ENCODE results near the gene CLEC4M.

Gene CLEC4M, protein sequence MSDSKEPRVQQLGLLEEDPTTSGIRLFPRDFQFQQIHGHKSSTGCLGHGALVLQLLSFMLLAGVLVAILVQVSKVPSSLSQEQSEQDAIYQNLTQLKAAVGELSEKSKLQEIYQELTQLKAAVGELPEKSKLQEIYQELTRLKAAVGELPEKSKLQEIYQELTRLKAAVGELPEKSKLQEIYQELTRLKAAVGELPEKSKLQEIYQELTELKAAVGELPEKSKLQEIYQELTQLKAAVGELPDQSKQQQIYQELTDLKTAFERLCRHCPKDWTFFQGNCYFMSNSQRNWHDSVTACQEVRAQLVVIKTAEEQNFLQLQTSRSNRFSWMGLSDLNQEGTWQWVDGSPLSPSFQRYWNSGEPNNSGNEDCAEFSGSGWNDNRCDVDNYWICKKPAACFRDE

DNA sequence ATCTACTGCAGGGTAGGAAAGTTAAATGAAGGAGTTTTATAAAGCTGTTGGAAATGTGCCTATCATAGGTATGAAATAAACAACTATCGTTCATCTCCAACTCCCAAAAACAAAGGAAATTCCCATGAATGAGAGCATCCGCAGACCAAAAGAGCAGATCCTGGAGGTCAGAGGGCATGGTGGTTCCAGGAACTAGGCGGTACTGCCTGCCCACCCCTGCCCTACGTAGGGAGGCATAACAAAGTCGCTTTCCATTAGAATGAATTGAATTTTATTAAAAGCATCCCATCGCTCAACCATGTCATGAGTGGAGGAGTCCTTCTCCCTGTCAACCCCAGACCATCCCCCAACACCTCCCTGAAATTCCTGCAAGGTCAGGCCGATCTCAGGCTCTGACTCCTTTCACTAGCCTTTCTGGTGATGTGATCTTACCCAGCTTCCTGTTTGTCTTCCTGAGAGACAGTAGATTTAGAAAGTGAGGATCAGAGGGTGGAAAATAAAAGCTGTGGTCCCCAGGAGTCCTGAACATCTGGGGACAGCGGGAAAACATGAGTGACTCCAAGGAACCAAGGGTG lies at the start of gene CLEC4M:
TSS of gene CLEC4M (plus strand) at position 525 of the 575 bp plus-strand sequence. CDS start at position 549, 24 bp downstream.
- H3K27ac ChIP-seq (ENCODE audit: low read depth, low read length, poor library complexity, severe bottlenecking) = no peak within 1 kb of the TSS
- no peak within 1 kb of the TSS for H3K4me2 ChIP-seq (ENCODE audit: low read length)
- no peak within 1 kb of the TSS for H2AFZ ChIP-seq (ENCODE audit: low read length)
- no peak within 1 kb of the TSS for H3K4me3 ChIP-seq (ENCODE audit: low read depth, low read length, poor library complexity, severe bottlenecking)
- H3K36me3 ChIP-seq (ENCODE audit: insufficient read depth, low read length) = no peaks in the 10 kb centered on the region
- no peaks in the 10 kb centered on the region for H3K9me2 ChIP-seq (ENCODE audit: low read depth, low read length)
- H3K9ac ChIP-seq (ENCODE audit: low read length) = no peak within 1 kb of the TSS
- H3F3A ChIP-seq (ENCODE audit: insufficient read depth, low read length) = no peaks in the 10 kb centered on the region
- H3K4me1 ChIP-seq (ENCODE audit: insufficient read depth, low read length, severe bottlenecking) = no peaks in the 10 kb centered on the region
- peaks cover 11% of the 10 kb centered on the region; the same call in 1 of the 2 replicates for H3K9me3 ChIP-seq (ENCODE audit: low read length)
- no peaks in the 10 kb centered on the region; the same call in 1 of the 2 replicates for H3K27me3 ChIP-seq (ENCODE audit: insufficient read depth, low read length)
- TF ChIP-seq, protein P1, sequence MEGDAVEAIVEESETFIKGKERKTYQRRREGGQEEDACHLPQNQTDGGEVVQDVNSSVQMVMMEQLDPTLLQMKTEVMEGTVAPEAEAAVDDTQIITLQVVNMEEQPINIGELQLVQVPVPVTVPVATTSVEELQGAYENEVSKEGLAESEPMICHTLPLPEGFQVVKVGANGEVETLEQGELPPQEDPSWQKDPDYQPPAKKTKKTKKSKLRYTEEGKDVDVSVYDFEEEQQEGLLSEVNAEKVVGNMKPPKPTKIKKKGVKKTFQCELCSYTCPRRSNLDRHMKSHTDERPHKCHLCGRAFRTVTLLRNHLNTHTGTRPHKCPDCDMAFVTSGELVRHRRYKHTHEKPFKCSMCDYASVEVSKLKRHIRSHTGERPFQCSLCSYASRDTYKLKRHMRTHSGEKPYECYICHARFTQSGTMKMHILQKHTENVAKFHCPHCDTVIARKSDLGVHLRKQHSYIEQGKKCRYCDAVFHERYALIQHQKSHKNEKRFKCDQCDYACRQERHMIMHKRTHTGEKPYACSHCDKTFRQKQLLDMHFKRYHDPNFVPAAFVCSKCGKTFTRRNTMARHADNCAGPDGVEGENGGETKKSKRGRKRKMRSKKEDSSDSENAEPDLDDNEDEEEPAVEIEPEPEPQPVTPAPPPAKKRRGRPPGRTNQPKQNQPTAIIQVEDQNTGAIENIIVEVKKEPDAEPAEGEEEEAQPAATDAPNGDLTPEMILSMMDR (IDR thresholded peaks at IDR 0.05; ENCODE audit: low read length) = no peak
- TF ChIP-seq EZH2 (IDR thresholded peaks at IDR 0.05; ENCODE audit: borderline replicate concordance, low read length) = no peak
- no peaks in the 10 kb centered on the region for H3K79me2 ChIP-seq (ENCODE audit: insufficient read depth, low read length)
- H4K20me1 ChIP-seq (ENCODE audit: insufficient read depth, low read length) = no peaks in the 10 kb centered on the region

DNA sequence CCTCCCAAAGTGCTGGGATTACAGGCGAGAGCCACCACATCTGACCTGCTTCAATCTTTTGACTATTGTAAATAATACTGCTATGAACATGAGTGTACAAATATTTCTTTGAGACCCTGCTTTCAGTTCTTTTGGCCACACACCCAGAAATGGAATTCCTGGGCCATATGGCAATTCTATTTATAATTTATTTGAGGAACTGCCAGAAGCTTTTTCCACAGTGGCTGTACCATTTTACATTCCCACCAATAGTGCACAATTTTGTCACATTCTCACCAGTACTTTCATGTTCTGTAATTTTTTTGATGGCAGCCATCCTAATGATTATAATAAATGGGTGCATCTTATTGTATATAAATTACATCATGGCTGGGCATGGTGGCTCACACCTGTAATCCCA lies 47.4 kb upstream of the CLEC4M start:
- no peaks in the 10 kb centered on the region for H3K4me1 ChIP-seq (ENCODE audit: insufficient read depth, low read length, severe bottlenecking)
- no peaks in the 10 kb centered on the region for H3K36me3 ChIP-seq (ENCODE audit: insufficient read depth, low read length)
- no peak overlapping the region for H3K4me3 ChIP-seq (ENCODE audit: low read depth, low read length, poor library complexity, severe bottlenecking)
- H3K27me3 ChIP-seq (ENCODE audit: insufficient read depth, low read length) = peaks cover 6% of the 10 kb centered on the region; the same call in 1 of the 2 replicates
- no peaks in the 10 kb centered on the region for H3F3A ChIP-seq (ENCODE audit: insufficient read depth, low read length)
- H4K20me1 ChIP-seq (ENCODE audit: insufficient read depth, low read length) = no peaks in the 10 kb centered on the region
- H3K27ac ChIP-seq (ENCODE audit: low read depth, low read length, poor library complexity, severe bottlenecking) = no peak overlapping the region
- no peaks in the 10 kb centered on the region for H3K9me3 ChIP-seq (ENCODE audit: low read length)
- no peaks in the 10 kb centered on the region for H3K79me2 ChIP-seq (ENCODE audit: insufficient read depth, low read length)
- H3K9me2 ChIP-seq (ENCODE audit: low read depth, low read length) = no peaks in the 10 kb centered on the region
- H2AFZ ChIP-seq (ENCODE audit: low read length) = no peak overlapping the region
- no peak overlapping the region for H3K4me2 ChIP-seq (ENCODE audit: low read length)
- TF ChIP-seq EZH2 (IDR thresholded peaks at IDR 0.05; ENCODE audit: borderline replicate concordance, low read length) = no peak
- TF ChIP-seq, protein P1 (IDR thresholded peaks at IDR 0.05; ENCODE audit: low read length) = no peak
- H3K9ac ChIP-seq (ENCODE audit: low read length) = no peak overlapping the region

DNA sequence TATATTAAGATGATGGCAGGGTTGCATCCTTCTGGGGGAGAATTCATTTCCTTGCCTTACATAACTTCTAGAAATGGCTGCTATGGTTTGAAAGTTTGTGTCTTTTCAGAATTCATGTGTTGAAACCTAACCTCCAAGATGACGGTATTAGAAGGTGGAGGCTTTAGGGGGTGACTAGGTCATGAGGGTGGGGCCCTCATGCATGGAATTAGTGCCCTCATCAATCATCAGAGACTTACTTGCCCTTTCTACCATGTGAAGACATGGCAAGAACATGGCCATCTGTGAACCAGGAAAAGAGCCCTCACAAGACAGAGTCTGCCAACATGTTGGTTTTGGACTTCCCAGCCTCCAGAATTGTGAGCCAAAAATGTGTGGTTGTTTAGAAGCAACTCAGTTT lies 46.3 kb upstream of the CLEC4M start:
- H3K4me3 ChIP-seq (ENCODE audit: low read depth, low read length, poor library complexity, severe bottlenecking) = no peak overlapping the region
- no peak overlapping the region for H3K27ac ChIP-seq (ENCODE audit: low read depth, low read length, poor library complexity, severe bottlenecking)
- H3F3A ChIP-seq (ENCODE audit: insufficient read depth, low read length) = no peaks in the 10 kb centered on the region
- H3K9ac ChIP-seq (ENCODE audit: low read length) = no peak overlapping the region
- H3K9me2 ChIP-seq (ENCODE audit: low read depth, low read length) = no peaks in the 10 kb centered on the region
- no peaks in the 10 kb centered on the region for H3K79me2 ChIP-seq (ENCODE audit: insufficient read depth, low read length)
- no peaks in the 10 kb centered on the region for H3K36me3 ChIP-seq (ENCODE audit: insufficient read depth, low read length)
- H3K27me3 ChIP-seq (ENCODE audit: insufficient read depth, low read length) = peaks cover 6% of the 10 kb centered on the region; the same call in 1 of the 2 replicates
- H2AFZ ChIP-seq (ENCODE audit: low read length) = no peak overlapping the region
- no peaks in the 10 kb centered on the region for H3K9me3 ChIP-seq (ENCODE audit: low read length)
- no peak overlapping the region for H3K4me2 ChIP-seq (ENCODE audit: low read length)
- H4K20me1 ChIP-seq (ENCODE audit: insufficient read depth, low read length) = no peaks in the 10 kb centered on the region
- no peak for TF ChIP-seq EZH2 (IDR thresholded peaks at IDR 0.05; ENCODE audit: borderline replicate concordance, low read length)
- TF ChIP-seq, protein P1 (IDR thresholded peaks at IDR 0.05; ENCODE audit: low read length) = no peak
- no peaks in the 10 kb centered on the region for H3K4me1 ChIP-seq (ENCODE audit: insufficient read depth, low read length, severe bottlenecking)
